Measurements from ENCODE around the gene THSD7A. TPM values are rescaled to one million over a fixed set of nuclear protein-coding genes. Genes with fewer than 3 reads are reported as not detected.

The THSD7A gene
- total RNA-seq, 1 donor from 2014 or later, result 0.28 TPM

GRCh38 chr7:11579141-11579540 lies 252.9 kb downstream of the THSD7A start:
- TF ChIP-seq EZH2 (IDR thresholded peaks at IDR 0.05) (no peak), CTCF (IDR thresholded peaks at IDR 0.05) (no peak), EZH2phosphoT487 (IDR thresholded peaks at IDR 0.05) (no peak)
- no peak overlapping the region for H2AFZ ChIP-seq (replicated peaks)
- H3K4me1 Mint-ChIP-seq, result no peaks in the 10 kb centered on the region
- H3F3A ChIP-seq (ENCODE audit: low read depth), result no peaks in the 10 kb centered on the region
- H3K27me3 ChIP-seq, result no peaks in the 10 kb centered on the region
- no peak for DNase-seq (ENCODE audit: low spot score)
- no peak overlapping the region for H3K4me3 ChIP-seq
- H3K36me3 ChIP-seq, result no peaks in the 10 kb centered on the region
- no peaks in the 10 kb centered on the region for H3K9me3 Mint-ChIP-seq
- H3K9me3 ChIP-seq (ENCODE audit: low read depth), result no peaks in the 10 kb centered on the region
- no peaks in the 10 kb centered on the region for H4K20me1 ChIP-seq (ENCODE audit: low read depth)
- no peak overlapping the region for H3K4me2 ChIP-seq
- no peak overlapping the region for H3K27ac ChIP-seq
- no peaks in the 10 kb centered on the region for H3K27me3 Mint-ChIP-seq (ENCODE audit: insufficient read depth, low read depth)
- no peak overlapping the region for H3K4me3 Mint-ChIP-seq
- H3K36me3 Mint-ChIP-seq, result no peaks in the 10 kb centered on the region
- H3K4me1 ChIP-seq, result no peaks in the 10 kb centered on the region
- no peak overlapping the region for H3K9ac ChIP-seq
- H3K27ac Mint-ChIP-seq, result no peak overlapping the region
- no peaks in the 10 kb centered on the region for H3K79me2 ChIP-seq (ENCODE audit: low read depth)

GRCh38 chr7:11576310-11576709 lies 255.7 kb downstream of the THSD7A start:
- Histone ChIP-seq H3K27me3 (no peaks in the 10 kb centered on the region), H3K4me2 (no peak overlapping the region), H3K4me3 (no peak overlapping the region), H3K4me1 (no peaks in the 10 kb centered on the region), H3K9me3 (ENCODE audit: low read depth) (no peaks in the 10 kb centered on the region), H3F3A (ENCODE audit: low read depth) (no peaks in the 10 kb centered on the region), H2AFZ (replicated peaks) (no peak overlapping the region), H4K20me1 (ENCODE audit: low read depth) (no peaks in the 10 kb centered on the region), H3K79me2 (ENCODE audit: low read depth) (no peaks in the 10 kb centered on the region), H3K27ac (no peak overlapping the region), H3K9ac (no peak overlapping the region), H3K36me3 (no peaks in the 10 kb centered on the region)
- Mint-ChIP-seq H3K4me3 (no peak overlapping the region), H3K36me3 (no peaks in the 10 kb centered on the region), H3K27me3 (ENCODE audit: insufficient read depth, low read depth) (no peaks in the 10 kb centered on the region), H3K9me3 (no peaks in the 10 kb centered on the region), H3K4me1 (no peaks in the 10 kb centered on the region), H3K27ac (no peak overlapping the region)
- no peak for DNase-seq (ENCODE audit: low spot score)
- TF ChIP-seq EZH2phosphoT487 (IDR thresholded peaks at IDR 0.05) (no peak), EZH2 (IDR thresholded peaks at IDR 0.05) (no peak), CTCF (IDR thresholded peaks at IDR 0.05) (no peak)

GRCh38 chr7:11573128-11573750 lies 258.8 kb downstream of the THSD7A start:
- Histone ChIP-seq H3K27me3 (no peaks in the 10 kb centered on the region), H3F3A (ENCODE audit: low read depth) (no peaks in the 10 kb centered on the region), H4K20me1 (ENCODE audit: low read depth) (no peaks in the 10 kb centered on the region), H3K4me3 (no peak overlapping the region), H3K4me1 (no peaks in the 10 kb centered on the region), H3K9ac (no peak overlapping the region), H3K79me2 (ENCODE audit: low read depth) (no peaks in the 10 kb centered on the region), H3K9me3 (ENCODE audit: low read depth) (no peaks in the 10 kb centered on the region), H3K4me2 (no peak overlapping the region), H3K27ac (no peak overlapping the region), H3K36me3 (no peaks in the 10 kb centered on the region), H2AFZ (replicated peaks) (no peak overlapping the region)
- peak overlapping the region; percentile 50 for H3K27ac Mint-ChIP-seq
- H3K27me3 Mint-ChIP-seq (ENCODE audit: insufficient read depth, low read depth), result no peaks in the 10 kb centered on the region
- H3K9me3 Mint-ChIP-seq, result no peaks in the 10 kb centered on the region
- no peaks in the 10 kb centered on the region for H3K4me1 Mint-ChIP-seq
- H3K36me3 Mint-ChIP-seq, result no peaks in the 10 kb centered on the region
- no peak for DNase-seq (ENCODE audit: low spot score)
- TF ChIP-seq EZH2phosphoT487 (IDR thresholded peaks at IDR 0.05) (no peak), EZH2 (IDR thresholded peaks at IDR 0.05) (no peak), CTCF (IDR thresholded peaks at IDR 0.05) (no peak)
- no peak overlapping the region for H3K4me3 Mint-ChIP-seq

Measured in neural progenitor cell (in vitro differentiated cells).